ENCODE results near the gene AGTR1.

AGTR1 gene

DNA sequence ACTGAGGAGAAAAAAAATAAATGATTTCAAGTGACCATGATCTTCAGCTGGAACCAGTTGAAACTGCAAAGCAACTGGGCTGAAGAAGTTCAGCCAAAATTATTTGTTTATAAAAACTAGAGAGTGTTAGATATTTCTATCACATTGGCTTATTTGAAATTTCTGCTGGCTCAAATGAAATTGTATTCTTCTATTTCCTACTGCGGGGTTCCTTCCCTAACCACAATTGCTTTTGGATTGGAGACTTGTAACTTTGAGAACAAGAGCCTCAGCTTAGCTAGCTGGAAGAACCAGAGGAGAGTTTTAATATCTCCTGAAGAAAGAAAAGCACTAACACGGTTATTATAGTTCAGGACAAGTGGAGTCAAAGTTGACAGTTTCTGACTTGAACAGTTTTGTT is 31.1 kb downstream of the AGTR1 start:
- TF ChIP-seq CTCF (IDR thresholded peaks at IDR 0.05; ENCODE audit: low read depth, low read length, missing control alignments): no peak
- H3K4me3 ChIP-seq (replicated peaks; ENCODE audit: low read depth, low read length): no peak overlapping the region
- no peak for DNase-seq (ENCODE audit: extremely low read depth, low read depth)

- no peak for DNase-seq (ENCODE audit: extremely low read depth, low read depth)
- no peak for TF ChIP-seq CTCF (IDR thresholded peaks at IDR 0.05; ENCODE audit: low read depth, low read length, missing control alignments)
These were observed 31.9 kb downstream of the AGTR1 start for GRCh38 chr3:148729476-148730055.

GRCh38 chr3:148730676-148731075 is 33.0 kb downstream of the AGTR1 start:
- no peak for TF ChIP-seq CTCF (IDR thresholded peaks at IDR 0.05; ENCODE audit: low read depth, low read length, missing control alignments)
- no peak for DNase-seq (ENCODE audit: extremely low read depth, low read depth)
- no peak overlapping the region for H3K4me3 ChIP-seq (replicated peaks; ENCODE audit: low read depth, low read length)

More at GRCh38 chr3:148729476-148730055, 31.9 kb downstream of the AGTR1 start:
- H3K4me3 ChIP-seq (replicated peaks; ENCODE audit: low read depth, low read length): no peak overlapping the region

GRCh38 chr3:148735597-148735996 is 37.9 kb downstream of the AGTR1 start:
- H3K4me3 ChIP-seq (replicated peaks; ENCODE audit: low read depth, low read length): no peak overlapping the region
- no peak for DNase-seq (ENCODE audit: extremely low read depth, low read depth)
- TF ChIP-seq CTCF (IDR thresholded peaks at IDR 0.05; ENCODE audit: low read depth, low read length, missing control alignments): no peak

- H3K4me3 ChIP-seq (replicated peaks; ENCODE audit: low read depth, low read length): no peak overlapping the region
- no peak for DNase-seq (ENCODE audit: extremely low read depth, low read depth)
- no peak for TF ChIP-seq CTCF (IDR thresholded peaks at IDR 0.05; ENCODE audit: low read depth, low read length, missing control alignments)
These were observed 38.4 kb downstream of the AGTR1 start for GRCh38 chr3:148736086-148736485.

GRCh38 chr3:148737104-148737530 is 39.4 kb downstream of the AGTR1 start:
- H3K4me3 ChIP-seq (replicated peaks; ENCODE audit: low read depth, low read length): no peak overlapping the region
- TF ChIP-seq CTCF (IDR thresholded peaks at IDR 0.05; ENCODE audit: low read depth, low read length, missing control alignments): no peak
- DNase-seq (ENCODE audit: extremely low read depth, low read depth): no peak

DNA sequence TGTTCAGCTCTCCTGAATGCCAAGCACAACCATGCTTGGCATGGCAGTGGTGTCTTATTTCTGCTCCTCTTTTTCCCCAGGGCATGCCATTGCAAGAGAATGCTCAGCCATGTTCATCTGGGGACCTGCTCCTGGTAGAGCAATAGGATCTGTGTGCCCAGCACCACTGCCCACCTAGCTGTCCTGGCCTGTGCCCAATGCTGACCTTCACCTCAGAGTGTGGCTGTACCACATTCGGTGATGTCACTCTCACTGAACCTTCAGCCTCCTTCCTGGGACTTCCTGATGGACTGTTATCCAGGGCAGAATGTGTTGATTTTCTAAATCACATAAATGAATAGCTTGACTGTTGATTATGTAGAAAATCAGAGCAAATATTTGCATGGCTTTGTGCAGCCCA is 42.0 kb downstream of the AGTR1 start:
- no peak for DNase-seq (ENCODE audit: extremely low read depth, low read depth)
- H3K4me3 ChIP-seq (replicated peaks; ENCODE audit: low read depth, low read length): no peak overlapping the region
- TF ChIP-seq CTCF (IDR thresholded peaks at IDR 0.05; ENCODE audit: low read depth, low read length, missing control alignments): no peak
